Measurements from ENCODE around the gene AP2B1. TPM values are rescaled to one million over a fixed set of nuclear protein-coding genes. Genes with fewer than 3 reads are reported as not detected.

Gene AP2B1
- total and polyA plus RNA-seq, 4 donors, result 8.7 to 55.6 (median 22.3) TPM

GRCh38 chr17:35736236-35736635, 149.1 kb downstream of the AP2B1 start (continued):
- TF ChIP-seq ZBTB33 (IDR thresholded peaks at IDR 0.05), result no peak

- H3K36me3 ChIP-seq (ENCODE audit: control insufficient read depth in 4 of 4, insufficient read depth in 3 of 4, low read depth in 1 of 4, low read length in 3 of 4), result no peaks in the 10 kb centered on the region
- 89% methylated on average over 5 of the region's 5 CpGs for WGBS
- no peak for TF ChIP-seq HNF4G (IDR thresholded peaks at IDR 0.05)
- no peak for TF ChIP-seq NR2F2 (IDR thresholded peaks at IDR 0.05)
- no peak for TF ChIP-seq ZBTB33 (IDR thresholded peaks at IDR 0.05)
- no peak for TF ChIP-seq EGR1 (IDR thresholded peaks at IDR 0.05; ENCODE audit: low read depth in 2 of 2)
- TF ChIP-seq CTCF (IDR thresholded peaks at IDR 0.05; ENCODE audit: low read depth, low read length, missing input control), result no peak
- TF ChIP-seq FOXA2 (IDR thresholded peaks at IDR 0.05), result no peak
- TF ChIP-seq FOXA1 (IDR thresholded peaks at IDR 0.05), result no peak
- TF ChIP-seq, protein P1, sequence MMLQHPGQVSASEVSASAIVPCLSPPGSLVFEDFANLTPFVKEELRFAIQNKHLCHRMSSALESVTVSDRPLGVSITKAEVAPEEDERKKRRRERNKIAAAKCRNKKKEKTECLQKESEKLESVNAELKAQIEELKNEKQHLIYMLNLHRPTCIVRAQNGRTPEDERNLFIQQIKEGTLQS (IDR thresholded peaks at IDR 0.05), result no peak
- TF ChIP-seq RAD21 (IDR thresholded peaks at IDR 0.05), result no peak
- no peak for TF ChIP-seq SP1 (IDR thresholded peaks at IDR 0.05)
- TF ChIP-seq HNF4A (conservative IDR thresholded peaks at IDR 0.05), result no peak
- TF ChIP-seq YY1 (IDR thresholded peaks at IDR 0.05), result no peak
- TF ChIP-seq TAF1 (conservative IDR thresholded peaks at IDR 0.05), result no peak
- TF ChIP-seq JUND (IDR thresholded peaks at IDR 0.05), result no peak
- TF ChIP-seq MAX (IDR thresholded peaks at IDR 0.05), result no peak
- no peak for TF ChIP-seq RXRA (IDR thresholded peaks at IDR 0.05)
- TF ChIP-seq, protein P2, sequence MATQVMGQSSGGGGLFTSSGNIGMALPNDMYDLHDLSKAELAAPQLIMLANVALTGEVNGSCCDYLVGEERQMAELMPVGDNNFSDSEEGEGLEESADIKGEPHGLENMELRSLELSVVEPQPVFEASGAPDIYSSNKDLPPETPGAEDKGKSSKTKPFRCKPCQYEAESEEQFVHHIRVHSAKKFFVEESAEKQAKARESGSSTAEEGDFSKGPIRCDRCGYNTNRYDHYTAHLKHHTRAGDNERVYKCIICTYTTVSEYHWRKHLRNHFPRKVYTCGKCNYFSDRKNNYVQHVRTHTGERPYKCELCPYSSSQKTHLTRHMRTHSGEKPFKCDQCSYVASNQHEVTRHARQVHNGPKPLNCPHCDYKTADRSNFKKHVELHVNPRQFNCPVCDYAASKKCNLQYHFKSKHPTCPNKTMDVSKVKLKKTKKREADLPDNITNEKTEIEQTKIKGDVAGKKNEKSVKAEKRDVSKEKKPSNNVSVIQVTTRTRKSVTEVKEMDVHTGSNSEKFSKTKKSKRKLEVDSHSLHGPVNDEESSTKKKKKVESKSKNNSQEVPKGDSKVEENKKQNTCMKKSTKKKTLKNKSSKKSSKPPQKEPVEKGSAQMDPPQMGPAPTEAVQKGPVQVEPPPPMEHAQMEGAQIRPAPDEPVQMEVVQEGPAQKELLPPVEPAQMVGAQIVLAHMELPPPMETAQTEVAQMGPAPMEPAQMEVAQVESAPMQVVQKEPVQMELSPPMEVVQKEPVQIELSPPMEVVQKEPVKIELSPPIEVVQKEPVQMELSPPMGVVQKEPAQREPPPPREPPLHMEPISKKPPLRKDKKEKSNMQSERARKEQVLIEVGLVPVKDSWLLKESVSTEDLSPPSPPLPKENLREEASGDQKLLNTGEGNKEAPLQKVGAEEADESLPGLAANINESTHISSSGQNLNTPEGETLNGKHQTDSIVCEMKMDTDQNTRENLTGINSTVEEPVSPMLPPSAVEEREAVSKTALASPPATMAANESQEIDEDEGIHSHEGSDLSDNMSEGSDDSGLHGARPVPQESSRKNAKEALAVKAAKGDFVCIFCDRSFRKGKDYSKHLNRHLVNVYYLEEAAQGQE (IDR thresholded peaks at IDR 0.05), result no peak
- DNase-seq (ENCODE audit: low spot score), result no peak
- H3K27me3 ChIP-seq (ENCODE audit: control insufficient read depth in 4 of 4, insufficient read depth in 4 of 4, low read length in 3 of 4), result peaks cover 0 to 5% (median 3%) of the 10 kb centered on the region in 4 donors
- no peak overlapping the region for H3K9ac ChIP-seq (ENCODE audit: low read depth in 1 of 2, low read length in 2 of 2)
- peaks cover 2 to 9% (median 5%) of the 10 kb centered on the region in 4 donors for H3K4me1 ChIP-seq (ENCODE audit: control insufficient read depth in 4 of 4, insufficient read depth in 4 of 4, low read length in 3 of 4)
- no peaks in the 10 kb centered on the region for H3K9me3 ChIP-seq (ENCODE audit: control insufficient read depth in 4 of 4, low read length in 3 of 4)
- no peak overlapping the region for H3K4me3 ChIP-seq (ENCODE audit: low read depth in 1 of 3, low read length in 3 of 3)
- H3K27ac ChIP-seq (ENCODE audit: low read depth in 1 of 2, low read length in 2 of 2), result no peak overlapping the region
Observed at GRCh38 chr17:35738519-35739133, 151.5 kb downstream of the AP2B1 start.

Data from liver (tissue), 9 donors.